Measurements from ENCODE around the gene PTPRF. TPM values are rescaled to one million over a fixed set of nuclear protein-coding genes. Genes with fewer than 3 reads are reported as not detected.

Gene PTPRF
- polyA plus RNA-seq (2013, experiment 1 of 2), result 62.9 TPM
- polyA plus RNA-seq (2013, experiment 2 of 2), result 64.0 TPM

DNA sequence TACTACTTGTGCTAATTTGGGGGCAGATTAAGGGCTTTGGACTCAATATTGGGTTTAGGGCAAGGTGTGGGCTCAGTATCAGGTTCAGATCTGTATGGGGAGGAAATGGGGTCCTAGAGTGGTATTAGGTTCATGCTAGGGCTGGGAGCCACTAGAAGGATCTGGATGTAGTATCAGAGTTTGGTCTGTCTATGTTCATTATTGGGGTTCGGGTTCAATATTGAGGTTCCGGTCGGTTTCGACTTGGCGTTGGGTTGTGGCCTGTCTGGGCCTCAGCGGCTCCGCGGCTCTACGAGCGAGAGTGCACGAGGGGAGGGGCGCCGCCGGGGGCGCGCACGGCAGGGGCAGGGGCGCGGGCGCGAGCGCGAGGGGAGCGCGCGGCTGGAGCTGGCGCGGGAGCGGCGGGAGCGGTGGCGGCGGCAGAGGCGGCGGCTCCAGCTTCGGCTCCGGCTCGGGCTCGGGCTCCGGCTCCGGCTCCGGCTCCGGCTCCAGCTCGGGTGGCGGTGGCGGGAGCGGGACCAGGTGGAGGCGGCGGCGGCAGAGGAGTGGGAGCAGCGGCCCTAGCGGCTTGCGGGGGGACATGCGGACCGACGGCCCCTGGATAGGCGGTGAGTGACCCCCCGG is at the start of gene PTPRF:
TSS of gene PTPRF (plus strand) at position 401 of the 624 bp plus-strand sequence. CDS start 14,193 bp downstream, outside the sequence.
- H3K14ac ChIP-seq (ENCODE audit: low read length), result no peak within 1 kb of the TSS
- no peak within 1 kb of the TSS for H2BK12ac ChIP-seq (ENCODE audit: low read length)
- H3K4me2 ChIP-seq (ENCODE audit: insufficient read depth, low read length, poor library complexity, severe bottlenecking), result peak within 1 kb of the TSS; percentile 98
- H2BK120ac ChIP-seq (ENCODE audit: low read depth, low read length), result peak within 1 kb of the TSS; percentile 36
- no peak within 1 kb of the TSS for H3K4ac ChIP-seq (ENCODE audit: low read length)
- peak within 1 kb of the TSS; percentile 66 for H2AK5ac ChIP-seq (ENCODE audit: low read depth, low read length)
- peak within 1 kb of the TSS; percentile 89 for H3K23ac ChIP-seq (ENCODE audit: low read depth, low read length, poor library complexity)
- peak; percentile 46 for DNase-seq (ENCODE audit: low spot score)
- peak within 1 kb of the TSS; percentile 86 for H2AFZ ChIP-seq (ENCODE audit: low read length)
- H3K9me3 ChIP-seq (replicated peaks in 1 of 2; ENCODE audit: control insufficient read depth in 2 of 2, insufficient read depth in 1 of 2, low read depth in 1 of 2, low read length in 2 of 2), result no peaks in the 10 kb centered on the region
- no peak within 1 kb of the TSS for H4K91ac ChIP-seq (ENCODE audit: low read depth, low read length, poor library complexity)
- H2BK5ac ChIP-seq (ENCODE audit: low read length), result peak within 1 kb of the TSS; percentile 79
- peak within 1 kb of the TSS; percentile 98 for H3K18ac ChIP-seq (ENCODE audit: low read length)
- peaks cover 0 to 12% (median 0%) of the 10 kb centered on the region in 3 experiments for H3K27me3 ChIP-seq (ENCODE audit: control insufficient read depth in 3 of 3, insufficient read depth in 3 of 3, low read depth in 1 of 3, low read length in 3 of 3)
- peaks cover 3% of the 10 kb centered on the region for H3K79me1 ChIP-seq (ENCODE audit: low read depth, low read length)
- H2BK15ac ChIP-seq (ENCODE audit: low read length), result peak within 1 kb of the TSS; percentile 50
- no peaks in the 10 kb centered on the region for H3K36me3 ChIP-seq (replicated peaks in 1 of 2; ENCODE audit: control insufficient read depth in 2 of 2, insufficient read depth in 2 of 2, low read length in 2 of 2)
- peaks cover 10 to 17% of the 10 kb centered on the region in 2 donors for H3K4me1 ChIP-seq (ENCODE audit: control insufficient read depth in 2 of 2, insufficient read depth in 1 of 2, low read depth in 1 of 2, low read length in 2 of 2)
- H3K4me3 ChIP-seq (ENCODE audit: low read length in 2 of 2), result peak within 1 kb of the TSS; percentile 49 to 83
- H4K8ac ChIP-seq (ENCODE audit: low read depth, low read length), result no peak within 1 kb of the TSS
- WGBS, 2 donors (ENCODE audit: extremely low coverage in 2 of 2, insufficient read length in 2 of 2, insufficient replicate concordance in 1 of 2), result no CpG with 5 or more reads among the region's 58 CpGs
- no peak within 1 kb of the TSS for H3K27ac ChIP-seq (replicated peaks; ENCODE audit: low read length)
- H3K9ac ChIP-seq (ENCODE audit: low read depth, low read length, poor library complexity), result peak within 1 kb of the TSS; percentile 97

DNA sequence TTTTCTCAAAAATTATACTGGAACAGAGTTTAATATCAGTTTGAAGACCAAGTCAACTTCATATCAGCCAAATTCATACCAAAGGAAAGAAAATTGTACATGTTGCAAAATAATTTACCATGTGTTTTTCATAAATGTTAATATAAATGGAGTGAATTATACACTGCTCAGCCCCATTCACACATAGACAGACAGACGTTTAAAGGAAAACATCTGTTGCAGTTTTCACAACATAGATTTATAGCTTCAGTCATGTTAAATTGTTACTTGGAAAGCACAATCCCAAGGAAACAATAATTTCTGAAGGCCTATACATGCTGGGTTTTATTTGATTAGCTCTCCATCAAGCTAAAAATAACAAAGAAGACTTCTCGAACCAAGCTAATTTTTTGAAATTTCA is 49.2 kb upstream of the PTPRF start:
- H3K36me3 ChIP-seq (replicated peaks in 1 of 2; ENCODE audit: control insufficient read depth in 2 of 2, insufficient read depth in 2 of 2, low read length in 2 of 2), result no peaks in the 10 kb centered on the region
- no peak overlapping the region for H4K91ac ChIP-seq (ENCODE audit: low read depth, low read length, poor library complexity)
- no peak overlapping the region for H3K4me2 ChIP-seq (ENCODE audit: insufficient read depth, low read length, poor library complexity, severe bottlenecking)
- no CpG with 5 or more reads among the region's 2 CpGs for WGBS, 2 donors (ENCODE audit: extremely low coverage in 2 of 2, insufficient read length in 2 of 2, insufficient replicate concordance in 1 of 2)
- H3K4ac ChIP-seq (ENCODE audit: low read length), result no peak overlapping the region
- no peaks in the 10 kb centered on the region for H3K9me3 ChIP-seq (replicated peaks in 1 of 2; ENCODE audit: control insufficient read depth in 2 of 2, insufficient read depth in 1 of 2, low read depth in 1 of 2, low read length in 2 of 2)
- H3K79me1 ChIP-seq (ENCODE audit: low read depth, low read length), result no peaks in the 10 kb centered on the region
- no peak overlapping the region for H2BK15ac ChIP-seq (ENCODE audit: low read length)
- no peaks in the 10 kb centered on the region for H3K4me1 ChIP-seq (ENCODE audit: control insufficient read depth in 2 of 2, insufficient read depth in 1 of 2, low read depth in 1 of 2, low read length in 2 of 2)
- no peak overlapping the region for H2AFZ ChIP-seq (ENCODE audit: low read length)
- H2BK120ac ChIP-seq (ENCODE audit: low read depth, low read length), result no peak overlapping the region
- no peak overlapping the region for H3K23ac ChIP-seq (ENCODE audit: low read depth, low read length, poor library complexity)
- no peak overlapping the region for H3K18ac ChIP-seq (ENCODE audit: low read length)
- H3K27ac ChIP-seq (replicated peaks; ENCODE audit: low read length), result no peak overlapping the region
- H2BK5ac ChIP-seq (ENCODE audit: low read length), result no peak overlapping the region
- H2AK5ac ChIP-seq (ENCODE audit: low read depth, low read length), result no peak overlapping the region
- no peak overlapping the region for H3K9ac ChIP-seq (ENCODE audit: low read depth, low read length, poor library complexity)
- DNase-seq (ENCODE audit: low spot score), result no peak
- H2BK12ac ChIP-seq (ENCODE audit: low read length), result no peak overlapping the region
- no peak overlapping the region for H3K4me3 ChIP-seq (ENCODE audit: low read length in 2 of 2)
- H3K14ac ChIP-seq (ENCODE audit: low read length), result no peak overlapping the region
- H4K8ac ChIP-seq (ENCODE audit: low read depth, low read length), result no peak overlapping the region
- H3K27me3 ChIP-seq (ENCODE audit: control insufficient read depth in 3 of 3, insufficient read depth in 3 of 3, low read depth in 1 of 3, low read length in 3 of 3), result no peaks in the 10 kb centered on the region

DNA sequence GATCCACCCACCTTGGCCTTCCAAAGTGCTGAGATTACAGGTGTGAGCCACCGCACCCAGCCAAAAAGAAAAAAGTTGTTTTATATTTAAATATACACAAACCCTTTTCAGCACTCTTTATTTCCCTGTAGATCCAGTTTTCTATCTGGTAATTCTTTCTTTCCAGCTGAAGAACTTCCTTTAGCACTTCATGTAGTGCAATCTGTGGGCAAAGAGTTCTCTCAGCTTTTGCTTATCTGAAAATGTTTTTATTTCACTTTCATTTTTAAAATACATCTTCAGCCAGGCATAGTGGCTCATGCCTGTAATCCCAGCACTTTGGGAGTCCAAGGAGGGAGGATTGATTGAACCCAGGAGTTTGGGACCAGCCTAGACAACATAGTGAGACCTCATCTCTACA is 48.5 kb upstream of the PTPRF start:
- Histone ChIP-seq H3K4me1 (ENCODE audit: control insufficient read depth in 2 of 2, insufficient read depth in 1 of 2, low read depth in 1 of 2, low read length in 2 of 2) (no peaks in the 10 kb centered on the region), H3K36me3 (replicated peaks in 1 of 2; ENCODE audit: control insufficient read depth in 2 of 2, insufficient read depth in 2 of 2, low read length in 2 of 2) (no peaks in the 10 kb centered on the region), H3K4me3 (ENCODE audit: low read length in 2 of 2) (no peak overlapping the region), H2AK5ac (ENCODE audit: low read depth, low read length) (no peak overlapping the region), H2AFZ (ENCODE audit: low read length) (no peak overlapping the region), H3K27me3 (ENCODE audit: control insufficient read depth in 3 of 3, insufficient read depth in 3 of 3, low read depth in 1 of 3, low read length in 3 of 3) (no peaks in the 10 kb centered on the region), H3K27ac (replicated peaks; ENCODE audit: low read length) (no peak overlapping the region), H4K8ac (ENCODE audit: low read depth, low read length) (no peak overlapping the region), H3K14ac (ENCODE audit: low read length) (no peak overlapping the region), H3K79me1 (ENCODE audit: low read depth, low read length) (no peaks in the 10 kb centered on the region), H3K18ac (ENCODE audit: low read length) (no peak overlapping the region), H3K23ac (ENCODE audit: low read depth, low read length, poor library complexity) (no peak overlapping the region), H4K91ac (ENCODE audit: low read depth, low read length, poor library complexity) (no peak overlapping the region), H3K4ac (ENCODE audit: low read length) (no peak overlapping the region), H2BK12ac (ENCODE audit: low read length) (no peak overlapping the region), H2BK5ac (ENCODE audit: low read length) (no peak overlapping the region), H2BK15ac (ENCODE audit: low read length) (no peak overlapping the region), H2BK120ac (ENCODE audit: low read depth, low read length) (no peak overlapping the region), H3K9me3 (replicated peaks in 1 of 2; ENCODE audit: control insufficient read depth in 2 of 2, insufficient read depth in 1 of 2, low read depth in 1 of 2, low read length in 2 of 2) (no peaks in the 10 kb centered on the region), H3K4me2 (ENCODE audit: insufficient read depth, low read length, poor library complexity, severe bottlenecking) (no peak overlapping the region), H3K9ac (ENCODE audit: low read depth, low read length, poor library complexity) (no peak overlapping the region)
- no peak for DNase-seq (ENCODE audit: low spot score)
- WGBS, 2 donors (ENCODE audit: extremely low coverage in 2 of 2, insufficient read length in 2 of 2, insufficient replicate concordance in 1 of 2), result no CpG with 5 or more reads among the region's 1 CpG

DNA sequence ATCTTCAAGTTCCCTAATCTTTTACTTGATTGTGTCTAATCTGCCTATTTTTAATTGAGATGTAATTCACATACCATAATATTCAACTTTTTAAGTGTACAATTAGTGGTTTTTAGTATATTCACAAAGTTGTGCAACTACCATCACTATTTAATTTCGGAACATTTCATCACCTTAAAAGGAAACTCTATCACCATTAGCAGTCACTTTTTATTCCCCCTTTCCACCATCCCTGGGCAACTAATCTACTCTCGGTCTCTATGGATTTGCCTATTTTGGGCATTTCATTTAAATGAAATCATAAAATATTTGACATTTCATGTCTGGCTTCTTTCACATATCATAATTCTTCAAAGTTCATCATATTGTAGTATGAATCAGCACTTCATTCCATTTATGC is 46.3 kb upstream of the PTPRF start:
- Histone ChIP-seq H2BK12ac (ENCODE audit: low read length) (no peak overlapping the region), H2BK5ac (ENCODE audit: low read length) (no peak overlapping the region), H3K36me3 (replicated peaks in 1 of 2; ENCODE audit: control insufficient read depth in 2 of 2, insufficient read depth in 2 of 2, low read length in 2 of 2) (no peaks in the 10 kb centered on the region), H4K91ac (ENCODE audit: low read depth, low read length, poor library complexity) (no peak overlapping the region), H3K4me2 (ENCODE audit: insufficient read depth, low read length, poor library complexity, severe bottlenecking) (no peak overlapping the region), H2AFZ (ENCODE audit: low read length) (no peak overlapping the region), H3K27ac (replicated peaks; ENCODE audit: low read length) (no peak overlapping the region), H2BK120ac (ENCODE audit: low read depth, low read length) (no peak overlapping the region), H3K4ac (ENCODE audit: low read length) (no peak overlapping the region), H3K4me1 (ENCODE audit: control insufficient read depth in 2 of 2, insufficient read depth in 1 of 2, low read depth in 1 of 2, low read length in 2 of 2) (no peaks in the 10 kb centered on the region), H2BK15ac (ENCODE audit: low read length) (no peak overlapping the region), H2AK5ac (ENCODE audit: low read depth, low read length) (no peak overlapping the region), H3K79me1 (ENCODE audit: low read depth, low read length) (no peaks in the 10 kb centered on the region), H4K8ac (ENCODE audit: low read depth, low read length) (no peak overlapping the region), H3K9ac (ENCODE audit: low read depth, low read length, poor library complexity) (no peak overlapping the region), H3K23ac (ENCODE audit: low read depth, low read length, poor library complexity) (no peak overlapping the region), H3K4me3 (ENCODE audit: low read length in 2 of 2) (no peak overlapping the region), H3K18ac (ENCODE audit: low read length) (no peak overlapping the region), H3K9me3 (replicated peaks in 1 of 2; ENCODE audit: control insufficient read depth in 2 of 2, insufficient read depth in 1 of 2, low read depth in 1 of 2, low read length in 2 of 2) (peaks cover 0 to 4% of the 10 kb centered on the region in 2 donors), H3K14ac (ENCODE audit: low read length) (no peak overlapping the region), H3K27me3 (ENCODE audit: control insufficient read depth in 3 of 3, insufficient read depth in 3 of 3, low read depth in 1 of 3, low read length in 3 of 3) (no peaks in the 10 kb centered on the region)
- WGBS, 2 donors (ENCODE audit: extremely low coverage in 2 of 2, insufficient read length in 2 of 2, insufficient replicate concordance in 1 of 2), result no CpG with 5 or more reads among the region's 2 CpGs
- no peak for DNase-seq (ENCODE audit: low spot score)
